ENCODE data around the gene IRF1. TPM values are rescaled to one million over a fixed set of nuclear protein-coding genes. Genes with fewer than 3 reads are reported as not detected.

The IRF1 gene
- total RNA-seq, 1 experiment from 2014 or later = 48.9 TPM

DNA sequence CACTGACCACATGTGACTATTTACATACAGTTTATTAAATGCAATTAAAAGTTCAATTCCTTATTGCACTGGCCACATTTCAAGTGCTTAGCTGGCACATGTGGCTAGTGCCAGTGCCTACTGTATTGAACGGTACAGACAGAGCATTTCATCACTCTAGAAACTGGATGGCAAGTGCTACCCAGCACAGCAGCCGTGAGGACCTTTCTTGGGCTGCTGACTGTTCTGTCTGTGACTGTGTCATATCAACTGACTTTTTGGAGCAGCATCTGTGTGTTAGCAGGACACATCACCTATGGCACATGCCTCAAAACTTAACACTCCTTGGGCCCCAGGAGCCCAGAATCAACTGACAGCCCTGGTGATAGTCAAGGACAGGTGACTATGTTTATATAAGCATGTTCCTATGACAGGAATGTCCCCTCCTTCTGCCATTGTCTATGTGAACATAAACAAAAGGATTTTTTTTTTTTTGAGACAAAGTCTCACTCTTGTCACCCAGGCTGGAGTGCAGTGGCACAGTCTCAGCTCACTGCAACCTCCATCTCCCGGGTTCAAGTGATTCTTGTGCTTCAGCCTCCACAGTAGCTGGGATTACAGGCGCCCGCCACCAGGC lies 8.9 kb downstream of the IRF1 start:
- intact Hi-C loops (cut with micrococcal nuclease; ENCODE audit: unreplicated experiment) = no loop called here
- in situ Hi-C loops (cut with HindIII; ENCODE audit: low pct_unique_long_range_greater_than_20kb, low sequenced_read_pairs) = loop anchor here (25.0 kb wide), 1 partner anchor 94 kb away; no protein-coding TSS in a partner anchor
- peak; percentile 56; the same call in 1 of the 2 replicates for TF ChIP-seq POLR2AphosphoS5 (IDR thresholded peaks at IDR 0.05; ENCODE audit: low read depth, low read length)
- no peak for TF ChIP-seq SIN3A (IDR thresholded peaks at IDR 0.05; ENCODE audit: borderline replicate concordance, insufficient read depth, low read depth, low read length)
- H3K4me3 ChIP-seq (ENCODE audit: low read depth in 2 of 2, low read length in 2 of 2) = no peak overlapping the region
- H3K9me3 ChIP-seq (ENCODE audit: control insufficient read depth, insufficient read depth, low read depth, low read length) = no peaks in the 10 kb centered on the region
- H3K27ac ChIP-seq (ENCODE audit: low read length) = no peak overlapping the region
- no peak for DNase-seq (ENCODE audit: low read depth, low spot score)
- ChIA-PET POLR2A (interaction anchor here (0.6 to 0.7 kb wide), 3 partner anchors 17 to 106 kb away, joined by 3 to 5 read pairs (median 4); no protein-coding TSS in a partner anchor), CTCF (interaction anchor here (0.7 kb wide), 1 partner anchor 339 kb away, joined by 4 read pairs; no protein-coding TSS in a partner anchor)
- H3K36me3 ChIP-seq (ENCODE audit: control insufficient read depth, insufficient read depth, low read length) = peaks cover 6% of the 10 kb centered on the region
- peak; percentile 44 for ATAC-seq
- no peaks in the 10 kb centered on the region for H3K4me1 ChIP-seq (ENCODE audit: control insufficient read depth, insufficient read depth, low read length)
- BruUV-seq (replicated peaks) = no TSS peak
- H3K27me3 ChIP-seq (ENCODE audit: control insufficient read depth, insufficient read depth, low read length) = no peaks in the 10 kb centered on the region

DNA sequence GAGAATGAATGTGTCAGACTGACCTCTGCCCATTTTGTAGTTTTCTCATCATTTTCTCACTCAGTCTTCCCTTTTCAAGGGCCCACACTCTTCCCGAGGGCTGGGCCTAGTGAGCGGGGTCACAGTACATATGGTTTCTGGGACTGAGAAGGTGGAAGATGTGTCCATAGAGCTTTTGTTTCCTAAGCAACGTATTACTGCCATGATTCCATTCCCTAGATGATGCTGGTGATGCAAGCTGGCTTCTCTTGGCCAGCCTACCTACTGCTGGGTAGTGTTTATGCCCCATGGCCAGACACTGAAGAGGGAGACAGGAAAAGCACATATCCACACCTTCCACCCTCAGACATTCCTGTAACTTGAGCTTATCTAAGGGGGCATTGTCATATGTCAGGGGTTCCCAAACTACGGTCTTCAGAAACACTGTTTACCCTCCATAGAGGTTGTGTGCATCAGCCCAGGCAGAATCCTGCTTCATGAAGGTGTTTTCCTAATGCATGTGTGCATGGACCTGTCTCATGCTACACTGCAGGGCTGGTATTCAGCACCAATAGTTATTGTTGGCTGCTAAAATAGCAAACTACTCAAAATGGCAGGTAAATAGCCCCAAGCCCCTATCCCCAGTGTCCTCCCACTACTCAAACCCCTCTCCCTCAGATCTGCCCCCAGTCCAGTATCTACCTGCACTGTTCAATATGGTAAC lies 9.5 kb downstream of the IRF1 start:
- BruUV-seq (replicated peaks) = no TSS peak
- in situ Hi-C loops (cut with HindIII; ENCODE audit: low pct_unique_long_range_greater_than_20kb, low sequenced_read_pairs) = loop anchor here (25.0 kb wide), 1 partner anchor 94 kb away; no protein-coding TSS in a partner anchor
- ChIA-PET CTCF (no interaction called here), POLR2A (interaction anchor here (0.6 kb wide), 1 partner anchor 17 kb away, joined by 4 read pairs; no protein-coding TSS in a partner anchor)
- Histone ChIP-seq H3K27me3 (ENCODE audit: control insufficient read depth, insufficient read depth, low read length) (no peaks in the 10 kb centered on the region), H3K9me3 (ENCODE audit: control insufficient read depth, insufficient read depth, low read depth, low read length) (no peaks in the 10 kb centered on the region), H3K4me3 (ENCODE audit: low read depth in 2 of 2, low read length in 2 of 2) (no peak overlapping the region), H3K36me3 (ENCODE audit: control insufficient read depth, insufficient read depth, low read length) (peaks cover 6% of the 10 kb centered on the region), H3K4me1 (ENCODE audit: control insufficient read depth, insufficient read depth, low read length) (no peaks in the 10 kb centered on the region), H3K27ac (ENCODE audit: low read length) (no peak overlapping the region)
- intact Hi-C loops (cut with micrococcal nuclease; ENCODE audit: unreplicated experiment) = no loop called here
- DNase-seq (ENCODE audit: low read depth, low spot score) = no peak
- TF ChIP-seq, protein P1, sequence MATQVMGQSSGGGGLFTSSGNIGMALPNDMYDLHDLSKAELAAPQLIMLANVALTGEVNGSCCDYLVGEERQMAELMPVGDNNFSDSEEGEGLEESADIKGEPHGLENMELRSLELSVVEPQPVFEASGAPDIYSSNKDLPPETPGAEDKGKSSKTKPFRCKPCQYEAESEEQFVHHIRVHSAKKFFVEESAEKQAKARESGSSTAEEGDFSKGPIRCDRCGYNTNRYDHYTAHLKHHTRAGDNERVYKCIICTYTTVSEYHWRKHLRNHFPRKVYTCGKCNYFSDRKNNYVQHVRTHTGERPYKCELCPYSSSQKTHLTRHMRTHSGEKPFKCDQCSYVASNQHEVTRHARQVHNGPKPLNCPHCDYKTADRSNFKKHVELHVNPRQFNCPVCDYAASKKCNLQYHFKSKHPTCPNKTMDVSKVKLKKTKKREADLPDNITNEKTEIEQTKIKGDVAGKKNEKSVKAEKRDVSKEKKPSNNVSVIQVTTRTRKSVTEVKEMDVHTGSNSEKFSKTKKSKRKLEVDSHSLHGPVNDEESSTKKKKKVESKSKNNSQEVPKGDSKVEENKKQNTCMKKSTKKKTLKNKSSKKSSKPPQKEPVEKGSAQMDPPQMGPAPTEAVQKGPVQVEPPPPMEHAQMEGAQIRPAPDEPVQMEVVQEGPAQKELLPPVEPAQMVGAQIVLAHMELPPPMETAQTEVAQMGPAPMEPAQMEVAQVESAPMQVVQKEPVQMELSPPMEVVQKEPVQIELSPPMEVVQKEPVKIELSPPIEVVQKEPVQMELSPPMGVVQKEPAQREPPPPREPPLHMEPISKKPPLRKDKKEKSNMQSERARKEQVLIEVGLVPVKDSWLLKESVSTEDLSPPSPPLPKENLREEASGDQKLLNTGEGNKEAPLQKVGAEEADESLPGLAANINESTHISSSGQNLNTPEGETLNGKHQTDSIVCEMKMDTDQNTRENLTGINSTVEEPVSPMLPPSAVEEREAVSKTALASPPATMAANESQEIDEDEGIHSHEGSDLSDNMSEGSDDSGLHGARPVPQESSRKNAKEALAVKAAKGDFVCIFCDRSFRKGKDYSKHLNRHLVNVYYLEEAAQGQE (IDR thresholded peaks at IDR 0.05; ENCODE audit: insufficient read depth in 1 of 2, low read depth in 2 of 2, low read length in 1 of 2) = no peak
- TF ChIP-seq CTCF (IDR thresholded peaks at IDR 0.05) (no peak), POLR2AphosphoS5 (IDR thresholded peaks at IDR 0.05; ENCODE audit: low read depth, low read length) (no peak; the same call in 1 of the 2 replicates), TCF7L2 (IDR thresholded peaks at IDR 0.05; ENCODE audit: low read depth, low read length) (no peak), SIN3A (IDR thresholded peaks at IDR 0.05; ENCODE audit: borderline replicate concordance, insufficient read depth, low read depth, low read length) (no peak)
- peak; percentile 50 for ATAC-seq
